MCF 10A (cell line): ENCODE data around the gene CCDC141. TPM values are rescaled to one million over a fixed set of nuclear protein-coding genes. Genes with fewer than 3 reads are reported as not detected.
A peak's percentile ranks its signal among the peaks of the same experiment; 100 is the strongest.

ENCODE experiments used
- BruUV-seq: library from RNA; stranded (reverse); fragments of 400-500 nt; replicated peaks from 2 replicates; lab custom pipeline; 2021; lab: Mats Ljungman, UMichigan
- CTCF ChIA-PET: fragments of 300-600 bp; sonication (Branson Sonifier 250); formaldehyde crosslinking; extraction: SDS; loops from one replicate; lab custom pipeline; 2021; ENCODE audit warnings: antibody characterized with exemption, inconsistent platforms; lab: Yijun Ruan, JAX
- POLR2A ChIA-PET: fragments of 300-600, 350-650 bp; sonication (Branson Sonifier 250); formaldehyde crosslinking; extraction: SDS; loops from one replicate; lab custom pipeline; 2020; ENCODE audit warnings: antibody characterized with exemption, inconsistent platforms; lab: Yijun Ruan, JAX
- DNase-seq: peaks from one replicate; pipeline ENCODE4 v3.0.0-alpha.2; 2018; ENCODE audit not compliant: unreplicated experiment
- H3K27ac Mint-ChIP-seq: one replicate; pipeline ENCODE4 v1.8.0; 2022; ENCODE audit warnings: mild to moderate bottlenecking, low read depth, mixed read lengths; ENCODE audit not compliant: unreplicated experiment
- H3K27me3 Mint-ChIP-seq: one replicate; pipeline ENCODE4 v1.8.0; 2022; ENCODE audit warnings: mixed read lengths; ENCODE audit not compliant: insufficient read depth, unreplicated experiment
- H3K36me3 Mint-ChIP-seq: one replicate; pipeline ENCODE4 v1.8.0; 2022; ENCODE audit warnings: mild to moderate bottlenecking, moderate library complexity, mixed read lengths; ENCODE audit not compliant: insufficient read depth, unreplicated experiment
- H3K4me1 Mint-ChIP-seq: one replicate; pipeline ENCODE4 v1.8.0; 2022; ENCODE audit warnings: mixed read lengths; ENCODE audit not compliant: insufficient read depth, unreplicated experiment
- H3K4me3 Mint-ChIP-seq: one replicate; pipeline ENCODE4 v1.8.0; 2022; ENCODE audit warnings: mild to moderate bottlenecking, moderate library complexity, mixed read lengths; ENCODE audit not compliant: unreplicated experiment
- H3K9me3 Mint-ChIP-seq: one replicate; pipeline ENCODE4 v1.8.0; 2022; ENCODE audit warnings: mixed read lengths; ENCODE audit not compliant: unreplicated experiment
- CTCF ChIP-seq: fragments of 200-600 bp; IDR thresholded peaks from one replicate; pipeline ENCODE4 v1.8.0; 2022; ENCODE audit warnings: antibody characterized with exemption, mild to moderate bottlenecking; ENCODE audit not compliant: unreplicated experiment
- intact Hi-C: fragments of 100-400 bp; cut with micrococcal nuclease; formaldehyde crosslinking; loops from 2 replicates; pipeline ENCODE4 v1.14.1; 2022
- total RNA-seq: library from RNA; stranded (reverse); gene quantifications from 2 replicates; pipeline ENCODE4 v1.2.3, GENCODE V29; 2022

The CCDC141 gene
- total RNA-seq, 1 experiment from 2014 or later = not detected

- CTCF ChIA-PET = interaction anchor here (1.1 kb wide), 1 partner anchor 19 kb away, joined by 3 read pairs; no protein-coding TSS in a partner anchor
Observed at GRCh38 chr2:178873912-178874311, 176.0 kb downstream of the CCDC141 start.

GRCh38 chr2:178871536-178871935 lies 178.4 kb downstream of the CCDC141 start:
- DNase-seq = no peak
- H3K4me1 Mint-ChIP-seq = peaks cover 20% of the 10 kb centered on the region
- TF ChIP-seq CTCF = no peak
- H3K4me3 Mint-ChIP-seq = no peak overlapping the region
- ChIA-PET CTCF (interaction anchor here (0.6 to 1.7 kb wide), 3 partner anchors 10 to 39 kb away, joined by 3 to 5 read pairs (median 4); no protein-coding TSS in a partner anchor), POLR2A (no interaction called here)
- no peaks in the 10 kb centered on the region for H3K27me3 Mint-ChIP-seq
- intact Hi-C loops = no loop called here
- no TSS peak for BruUV-seq
- H3K27ac Mint-ChIP-seq = no peak overlapping the region
- no peaks in the 10 kb centered on the region for H3K9me3 Mint-ChIP-seq
- H3K36me3 Mint-ChIP-seq = no peaks in the 10 kb centered on the region

More at GRCh38 chr2:178873912-178874311, 176.0 kb downstream of the CCDC141 start:
- POLR2A ChIA-PET = no interaction called here
- H3K4me1 Mint-ChIP-seq = peaks cover 15% of the 10 kb centered on the region
- intact Hi-C loops = no loop called here
- no peak for TF ChIP-seq CTCF
- H3K36me3 Mint-ChIP-seq = no peaks in the 10 kb centered on the region
- H3K9me3 Mint-ChIP-seq = no peaks in the 10 kb centered on the region
- no TSS peak for BruUV-seq
- no peak overlapping the region for H3K4me3 Mint-ChIP-seq
- no peaks in the 10 kb centered on the region for H3K27me3 Mint-ChIP-seq
- no peak overlapping the region for H3K27ac Mint-ChIP-seq
- DNase-seq = no peak

- Mint-ChIP-seq H3K27me3 (no peaks in the 10 kb centered on the region), H3K9me3 (no peaks in the 10 kb centered on the region), H3K4me1 (peaks cover 20% of the 10 kb centered on the region), H3K4me3 (no peak overlapping the region), H3K36me3 (no peaks in the 10 kb centered on the region), H3K27ac (no peak overlapping the region)
- peak; percentile 76 for DNase-seq
- ChIA-PET CTCF (no interaction called here), POLR2A (no interaction called here)
- no peak for TF ChIP-seq CTCF
- BruUV-seq = no TSS peak
- intact Hi-C loops = no loop called here
Observed at GRCh38 chr2:178870703-178871102, 179.2 kb downstream of the CCDC141 start.

GRCh38 chr2:178865999-178866398 lies 183.9 kb downstream of the CCDC141 start:
- no TSS peak for BruUV-seq
- no peak for TF ChIP-seq CTCF
- ChIA-PET POLR2A (no interaction called here), CTCF (interaction anchor here (0.8 kb wide), 1 partner anchor 34 kb away, joined by 3 read pairs; no protein-coding TSS in a partner anchor)
- Mint-ChIP-seq H3K4me3 (no peak overlapping the region), H3K27me3 (no peaks in the 10 kb centered on the region), H3K36me3 (no peaks in the 10 kb centered on the region), H3K9me3 (no peaks in the 10 kb centered on the region), H3K27ac (no peak overlapping the region), H3K4me1 (peaks cover 25% of the 10 kb centered on the region)
- no peak for DNase-seq
- intact Hi-C loops = no loop called here
